ENCODE data around the gene METTL4.

Gene METTL4, protein sequence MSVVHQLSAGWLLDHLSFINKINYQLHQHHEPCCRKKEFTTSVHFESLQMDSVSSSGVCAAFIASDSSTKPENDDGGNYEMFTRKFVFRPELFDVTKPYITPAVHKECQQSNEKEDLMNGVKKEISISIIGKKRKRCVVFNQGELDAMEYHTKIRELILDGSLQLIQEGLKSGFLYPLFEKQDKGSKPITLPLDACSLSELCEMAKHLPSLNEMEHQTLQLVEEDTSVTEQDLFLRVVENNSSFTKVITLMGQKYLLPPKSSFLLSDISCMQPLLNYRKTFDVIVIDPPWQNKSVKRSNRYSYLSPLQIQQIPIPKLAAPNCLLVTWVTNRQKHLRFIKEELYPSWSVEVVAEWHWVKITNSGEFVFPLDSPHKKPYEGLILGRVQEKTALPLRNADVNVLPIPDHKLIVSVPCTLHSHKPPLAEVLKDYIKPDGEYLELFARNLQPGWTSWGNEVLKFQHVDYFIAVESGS

DNA sequence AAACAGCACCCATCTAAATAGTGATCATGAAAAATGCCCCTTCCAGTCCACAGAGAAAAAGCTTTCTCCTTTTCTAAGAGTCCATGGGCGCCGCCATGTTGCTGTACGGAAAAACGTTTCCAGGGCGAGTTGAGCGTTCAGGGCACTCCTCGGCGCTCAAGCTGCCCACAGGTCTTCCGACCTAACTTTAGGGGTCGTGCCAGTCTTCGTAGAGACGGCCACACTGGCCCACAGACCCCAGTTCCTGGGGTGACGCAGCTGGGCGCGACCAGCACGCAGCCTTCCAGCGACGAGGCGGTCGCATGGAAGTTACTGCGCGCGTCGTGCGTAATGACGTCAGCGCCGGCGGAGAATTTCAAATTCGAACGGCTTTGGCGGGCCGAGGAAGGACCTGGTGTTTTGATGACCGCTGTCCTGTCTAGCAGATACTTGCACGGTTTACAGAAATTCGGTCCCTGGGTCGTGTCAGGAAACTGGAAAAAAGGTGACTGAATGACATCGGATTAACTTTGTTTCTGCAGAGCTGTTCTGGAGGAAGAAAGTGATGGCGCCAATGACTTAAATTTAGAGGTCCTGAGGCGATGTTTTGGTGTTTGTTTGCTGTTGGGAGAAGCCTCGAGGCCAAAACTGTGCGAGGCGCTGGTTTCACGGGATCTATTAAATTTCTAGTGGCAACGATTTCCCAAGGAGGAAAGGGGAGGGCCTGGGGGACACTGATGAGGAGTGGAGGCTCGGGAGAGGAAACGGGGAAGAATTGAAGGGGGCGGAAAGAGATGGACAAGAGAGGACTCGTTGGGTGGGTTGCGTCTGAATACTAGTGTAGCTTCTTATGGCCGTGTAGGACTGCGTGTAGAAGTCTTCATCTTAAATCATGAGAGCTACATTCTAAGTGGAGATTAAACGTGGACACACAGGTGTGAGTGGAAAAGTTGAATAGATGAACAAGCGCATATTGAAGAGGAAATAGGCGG is at the start of gene METTL4, which contains the start of gene NDC80:
Gene METTL4, minus strand, starts transcription at position 306 of the 971 bp plus-strand sequence. CDS start 4,289 bp downstream, outside the sequence.
Gene NDC80, plus strand, starts transcription at position 358 of the 971 bp plus-strand sequence. CDS start 1,429 bp downstream, outside the sequence.
- peak; percentile 69 for DNase-seq (ENCODE audit: low read depth)

DNA sequence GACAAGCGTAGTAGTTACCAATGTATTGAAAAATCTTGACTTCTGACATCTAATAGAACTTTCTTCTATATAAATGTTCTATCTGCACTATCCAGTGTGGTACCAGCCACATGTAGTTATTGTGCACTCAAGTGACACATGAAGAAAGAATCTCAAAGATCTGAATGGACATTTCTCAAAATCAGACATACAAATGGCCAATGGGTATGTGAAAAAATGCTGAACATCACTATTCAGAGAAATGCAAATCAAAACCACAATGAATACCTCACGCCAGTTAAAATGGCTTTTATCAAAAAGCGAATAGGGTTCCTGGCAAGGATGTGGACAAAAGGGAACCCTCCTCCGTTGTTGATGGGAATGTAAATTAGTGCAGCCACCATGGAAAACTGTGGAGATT is 46.7 kb upstream of the METTL4 start:
- DNase-seq (ENCODE audit: low read depth), result no peak

DNA sequence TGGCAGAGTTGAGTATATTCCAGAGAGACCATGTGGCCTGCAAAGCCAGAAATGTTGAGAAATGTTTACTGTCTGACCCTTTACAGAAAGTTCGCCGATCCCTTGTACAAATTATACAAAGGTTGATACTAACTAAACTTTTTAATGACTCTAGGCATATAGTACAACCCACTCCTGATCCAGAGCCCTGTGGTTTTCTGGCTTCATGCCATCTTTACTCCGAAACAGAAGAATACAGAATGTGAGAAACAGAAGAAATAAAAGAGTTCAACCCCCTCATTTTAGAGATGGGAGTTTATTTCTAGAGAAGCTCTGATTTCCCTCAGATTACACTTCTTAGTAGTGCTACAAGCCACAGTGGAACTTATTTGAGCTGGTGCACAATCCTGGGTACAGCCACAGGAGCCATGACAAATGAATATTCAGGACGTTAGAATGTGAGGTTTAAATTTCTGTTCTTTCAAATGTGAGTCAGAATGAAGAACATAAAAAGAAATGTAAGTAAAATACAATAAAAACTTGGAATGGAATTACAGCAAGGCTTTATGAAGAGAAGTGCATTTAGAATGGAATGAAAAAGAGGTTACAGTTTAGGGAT is 46.2 kb upstream of the METTL4 start:
- DNase-seq (ENCODE audit: low read depth), result no peak

DNA sequence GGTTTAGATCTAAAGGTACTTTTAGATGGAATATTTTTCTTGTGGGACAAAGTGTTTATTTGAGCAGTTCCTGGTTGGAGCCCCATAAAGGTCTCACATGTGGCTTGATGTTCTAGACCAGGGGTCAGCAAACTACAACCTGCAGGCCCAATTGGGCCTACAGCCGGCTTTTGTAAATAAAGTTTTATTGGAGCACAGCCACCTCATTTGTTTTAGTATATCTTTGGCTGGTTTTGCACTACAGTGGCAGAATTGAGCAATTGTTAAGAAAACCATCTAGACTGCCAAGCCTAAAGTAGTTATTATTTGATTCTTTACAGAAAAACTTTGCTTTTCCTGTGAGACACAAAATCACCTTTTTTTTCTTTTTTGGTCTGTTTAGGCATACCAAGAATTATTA is 41.7 kb upstream of the METTL4 start:
- no peak for DNase-seq (ENCODE audit: low read depth)

DNA sequence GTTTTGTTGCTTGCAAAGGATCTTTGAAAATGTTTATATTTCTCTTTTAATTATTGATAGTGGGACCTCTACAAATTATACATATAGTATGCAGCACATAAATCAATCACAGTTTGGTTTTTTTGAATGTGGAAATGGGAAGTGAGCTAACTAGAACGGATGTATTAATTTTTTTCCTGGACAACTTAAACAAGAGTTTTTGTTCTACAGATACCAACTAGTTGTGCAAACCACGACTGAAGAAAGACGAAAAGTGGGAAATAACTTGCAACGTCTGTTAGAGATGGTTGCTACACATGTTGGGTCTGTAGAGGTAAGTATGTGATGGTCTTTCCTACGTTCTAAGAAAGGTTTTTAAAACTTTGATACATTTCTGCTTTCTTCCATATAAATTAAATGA is 39.2 kb upstream of the METTL4 start:
- no peak for DNase-seq (ENCODE audit: low read depth)

DNA sequence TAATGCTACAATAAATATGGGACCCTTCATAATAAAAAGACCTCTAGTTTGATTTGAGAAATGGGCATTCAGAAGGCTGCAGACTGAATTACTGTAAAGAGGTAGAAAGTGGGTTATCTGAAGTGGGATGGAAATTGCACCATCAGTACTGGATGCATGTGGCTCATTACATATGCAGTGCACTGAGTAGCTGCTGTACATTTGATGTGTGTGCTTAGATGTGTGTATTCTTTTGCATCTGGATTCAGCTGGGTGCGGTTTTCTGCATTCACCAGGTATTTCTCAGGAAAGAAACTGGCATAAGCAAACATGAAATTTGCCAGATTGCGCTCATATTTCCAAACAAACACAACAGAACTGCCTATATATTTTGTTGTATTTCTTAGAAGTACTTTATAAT is 38.3 kb upstream of the METTL4 start:
- DNase-seq (ENCODE audit: low read depth), result no peak

DNA sequence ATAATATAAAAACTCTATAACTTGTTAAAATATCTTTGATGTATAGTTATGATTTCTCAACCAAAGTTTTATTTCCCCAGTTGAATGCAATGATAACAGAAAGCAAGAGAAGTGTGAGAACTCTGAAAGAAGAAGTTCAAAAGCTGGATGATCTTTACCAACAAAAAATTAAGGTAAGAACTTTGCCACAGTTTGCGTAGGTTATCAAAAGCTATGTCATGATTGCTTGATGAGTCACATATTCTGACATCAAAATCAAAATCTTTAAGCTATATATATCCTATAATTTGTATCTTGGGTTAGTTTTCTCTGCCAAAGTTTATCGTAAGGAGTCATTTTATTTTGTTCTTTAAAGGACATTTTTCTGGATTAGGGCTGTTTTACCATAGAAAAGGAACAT is 35.0 kb upstream of the METTL4 start:
- no peak for DNase-seq (ENCODE audit: low read depth)

DNA sequence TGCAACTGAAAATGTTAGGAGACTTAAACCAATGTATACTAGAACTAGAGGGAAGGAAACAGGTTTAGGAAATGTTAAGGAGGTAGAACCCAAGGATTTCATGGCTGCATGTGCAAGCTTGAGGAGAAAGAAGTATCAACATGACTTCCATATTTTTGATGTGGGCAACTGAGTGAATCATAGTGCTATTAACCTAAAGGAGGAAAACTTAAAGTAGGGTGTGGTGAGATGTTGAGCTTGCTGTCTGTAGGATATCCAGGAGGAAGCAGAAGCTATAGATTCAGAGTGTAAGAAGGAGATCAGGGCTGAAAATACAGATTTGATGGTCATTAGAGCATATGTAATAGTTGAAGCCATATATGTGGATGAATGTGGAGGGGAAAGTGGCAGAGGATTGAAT is 31.5 kb upstream of the METTL4 start:
- no peak for DNase-seq (ENCODE audit: low read depth)

DNA sequence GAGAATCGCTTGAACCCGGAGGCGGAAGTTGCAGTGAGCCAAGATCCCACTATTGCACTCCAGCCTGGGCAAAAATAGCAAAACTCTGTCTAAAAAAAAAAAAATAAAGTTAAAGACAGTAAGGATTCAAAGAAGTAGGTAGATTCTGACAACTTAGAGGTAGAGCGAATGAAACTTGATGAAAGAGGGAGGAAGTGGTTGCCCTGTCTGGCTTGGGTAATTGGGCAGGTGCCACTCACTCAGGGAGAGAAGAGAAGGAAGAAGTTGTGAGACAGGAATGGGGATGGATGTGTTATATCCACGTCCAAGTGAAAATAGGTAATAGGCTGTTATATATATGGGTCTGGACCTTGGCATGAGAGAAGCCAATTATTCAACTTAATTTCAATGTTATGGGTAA is 26.3 kb upstream of the METTL4 start:
- DNase-seq (ENCODE audit: low read depth), result no peak

DNA sequence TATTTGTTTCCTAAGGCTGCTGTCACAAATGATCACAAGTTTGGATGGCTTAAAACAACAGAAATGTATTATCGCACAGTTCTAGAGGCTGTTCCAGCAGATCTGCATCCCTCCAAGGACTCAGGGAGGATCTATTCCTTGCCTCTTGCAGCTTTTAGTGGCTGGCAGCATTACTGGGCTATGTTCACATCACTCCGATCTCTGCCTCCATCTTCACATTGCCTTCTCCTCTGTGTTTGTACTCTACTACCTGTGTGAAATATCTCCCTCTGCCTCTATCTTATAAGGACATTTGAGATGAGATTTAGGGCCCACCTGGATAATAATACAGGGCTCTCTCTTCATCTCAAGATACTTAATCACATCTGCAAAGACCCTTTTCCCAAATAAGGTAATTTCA is 19.0 kb upstream of the METTL4 start:
- DNase-seq (ENCODE audit: low read depth), result no peak

DNA sequence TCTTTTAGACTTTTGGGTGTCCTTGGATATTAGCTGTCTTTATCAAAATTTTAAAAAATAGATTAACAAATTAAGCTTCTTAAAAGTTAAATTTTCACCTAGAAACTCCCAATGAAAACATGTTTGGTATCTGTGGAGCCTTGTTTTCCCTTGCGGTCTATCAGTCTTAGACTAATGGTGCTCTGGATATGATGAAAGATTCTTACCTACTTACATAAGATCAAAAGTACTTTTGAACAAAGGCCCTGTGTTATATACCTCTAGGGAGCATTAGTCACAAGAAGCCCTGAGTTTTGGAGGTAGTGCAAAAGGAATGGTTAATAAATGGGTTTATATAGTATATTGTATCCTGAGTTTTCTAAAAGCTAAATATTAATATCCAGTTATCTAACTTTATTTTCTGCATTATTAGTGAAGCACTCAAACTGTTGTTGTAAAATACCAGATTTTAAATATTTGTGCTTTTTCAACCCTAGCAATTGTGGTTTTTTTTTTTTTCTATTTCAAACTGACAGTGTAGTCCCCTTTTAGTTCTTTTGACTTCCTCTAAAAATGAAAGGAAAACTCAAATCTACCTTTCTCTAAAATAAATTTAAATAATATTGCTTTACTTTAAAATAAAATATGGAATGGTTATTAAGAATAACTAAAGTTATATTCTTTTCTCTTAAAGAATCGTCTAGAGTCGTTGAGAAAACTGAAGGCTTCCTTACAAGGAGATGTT is 18.2 kb upstream of the METTL4 start:
- no peak for DNase-seq (ENCODE audit: low read depth)

DNA sequence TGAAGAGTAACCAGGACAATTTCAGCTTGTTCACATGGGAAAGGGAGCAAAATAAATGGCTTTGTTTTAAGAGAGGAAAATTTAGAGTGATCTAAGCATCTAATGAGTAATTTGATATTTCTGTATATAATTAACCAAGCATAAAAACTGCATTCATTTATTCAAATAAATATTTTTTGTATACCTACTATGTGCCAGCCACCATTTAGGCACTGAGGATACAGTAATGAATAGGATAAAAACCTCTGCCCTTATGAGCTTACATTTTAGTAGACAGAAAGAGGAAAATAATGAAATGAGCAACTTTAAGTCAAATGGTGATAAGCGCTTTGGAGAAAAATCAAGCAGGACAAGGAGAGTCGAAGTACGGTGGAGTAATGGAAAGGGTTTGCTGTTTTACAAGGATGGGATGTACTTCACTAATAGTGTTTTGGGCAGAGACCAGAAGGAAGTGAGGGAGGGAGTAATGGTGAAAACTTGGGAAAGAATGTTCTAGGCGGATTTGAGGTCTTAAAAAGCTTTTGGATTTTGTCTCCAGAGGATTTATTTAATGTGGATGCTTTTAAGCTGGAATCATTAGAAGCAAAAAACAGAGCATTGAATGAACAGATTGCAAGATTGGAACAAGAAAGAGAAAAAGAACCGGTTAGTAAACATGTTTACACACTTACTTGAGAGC is 17.5 kb upstream of the METTL4 start:
- no peak for DNase-seq (ENCODE audit: low read depth)

DNA sequence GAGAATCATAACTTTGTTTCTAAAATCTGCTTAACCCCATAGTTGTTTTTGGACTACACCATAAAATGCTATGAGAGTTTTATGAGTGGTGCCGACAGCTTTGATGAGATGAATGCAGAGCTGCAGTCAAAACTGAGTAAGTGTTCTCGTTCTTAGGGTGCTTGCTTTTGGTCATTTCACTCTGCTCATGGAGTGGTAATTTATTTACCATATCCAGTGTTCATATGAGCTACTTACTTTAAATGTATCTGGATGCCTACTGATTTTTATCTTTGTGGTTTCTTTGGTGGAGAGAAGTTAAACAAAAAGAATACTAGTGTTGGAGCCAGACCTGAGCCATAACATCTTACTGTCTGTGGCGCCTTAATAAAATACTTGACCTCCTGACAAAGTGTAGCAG is 16.5 kb upstream of the METTL4 start:
- no peak for DNase-seq (ENCODE audit: low read depth)

DNA sequence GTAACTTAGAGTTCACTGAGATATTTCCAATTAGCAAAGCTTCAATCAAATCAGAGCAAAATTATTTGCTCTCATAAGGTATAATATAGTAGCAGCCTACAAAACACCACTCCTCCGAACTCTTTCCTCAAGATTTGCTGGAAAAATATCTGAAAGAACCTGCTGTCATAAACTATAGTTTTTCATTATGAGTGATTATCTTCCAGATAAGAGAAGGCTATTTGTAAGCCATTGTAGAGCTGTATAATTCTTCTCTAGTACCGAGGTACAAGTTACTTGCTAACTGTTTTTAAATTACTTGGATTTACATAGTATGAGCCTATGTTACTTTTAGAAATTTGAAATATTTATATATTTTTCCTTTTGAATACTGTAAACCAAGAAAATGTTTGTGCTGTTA is 2.1 kb upstream of the METTL4 start:
- DNase-seq (ENCODE audit: low read depth), result no peak

DNA sequence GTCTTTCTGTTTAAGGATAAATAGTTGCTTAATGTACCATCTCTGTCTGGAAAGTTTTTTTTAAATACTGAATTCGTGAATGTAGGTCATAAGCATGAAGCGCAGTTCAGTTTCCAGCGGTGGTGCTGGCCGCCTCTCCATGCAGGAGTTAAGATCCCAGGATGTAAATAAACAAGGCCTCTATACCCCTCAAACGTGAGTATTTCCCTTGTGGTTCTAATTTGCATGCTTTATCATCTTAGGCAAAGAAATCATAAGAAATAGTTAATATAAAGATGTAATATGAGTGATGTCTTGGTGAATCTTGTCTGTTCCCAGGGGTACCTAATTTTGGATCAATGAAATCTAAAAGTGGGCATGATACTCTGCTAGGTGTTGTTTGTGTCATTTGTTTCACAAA is 1.6 kb upstream of the METTL4 start:
- DNase-seq (ENCODE audit: low read depth), result no peak

DNA sequence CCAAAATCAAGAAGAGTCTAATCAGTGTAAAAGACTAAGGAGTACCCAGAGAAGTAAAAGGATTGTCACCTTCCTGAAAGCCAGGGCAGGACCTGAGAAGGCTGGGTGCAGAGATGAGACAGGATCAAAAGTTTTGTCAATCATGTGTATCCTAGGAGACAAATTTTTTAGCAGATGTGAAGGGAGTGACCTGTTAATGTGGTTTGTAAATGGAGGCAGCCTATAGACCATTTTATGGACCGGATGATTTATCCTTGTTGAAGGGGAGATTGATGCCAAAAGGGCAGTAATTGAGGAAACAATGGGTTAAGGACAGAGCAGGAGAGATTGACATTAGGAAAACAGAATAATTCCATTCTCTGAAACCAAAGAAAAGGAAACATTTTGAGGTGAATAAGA is 865 bp upstream of the METTL4 start:
- no peak for DNase-seq (ENCODE audit: low read depth)

DNA sequence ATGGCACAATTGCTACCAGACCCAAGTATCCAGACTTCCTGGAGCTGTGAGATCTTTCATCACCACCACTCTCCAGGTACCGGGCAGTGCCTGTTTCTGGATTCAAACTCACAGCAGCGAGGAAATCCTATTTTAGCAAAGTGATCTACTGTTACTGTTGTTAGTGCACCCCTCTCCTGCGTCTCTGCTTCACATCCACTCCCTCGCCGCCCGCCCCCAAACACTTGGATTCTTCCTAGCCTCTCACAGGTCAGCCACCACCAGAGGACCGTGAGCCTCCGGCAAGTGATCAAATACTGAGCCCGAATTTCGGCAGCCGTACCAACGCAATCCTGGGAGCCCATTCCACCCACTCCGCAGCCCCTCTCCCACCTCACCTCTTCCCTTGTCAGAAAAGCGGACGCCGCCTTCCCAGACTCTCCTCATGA is 519 bp downstream of the METTL4 start:
- peak; percentile 24 for DNase-seq (ENCODE audit: low read depth)

DNA sequence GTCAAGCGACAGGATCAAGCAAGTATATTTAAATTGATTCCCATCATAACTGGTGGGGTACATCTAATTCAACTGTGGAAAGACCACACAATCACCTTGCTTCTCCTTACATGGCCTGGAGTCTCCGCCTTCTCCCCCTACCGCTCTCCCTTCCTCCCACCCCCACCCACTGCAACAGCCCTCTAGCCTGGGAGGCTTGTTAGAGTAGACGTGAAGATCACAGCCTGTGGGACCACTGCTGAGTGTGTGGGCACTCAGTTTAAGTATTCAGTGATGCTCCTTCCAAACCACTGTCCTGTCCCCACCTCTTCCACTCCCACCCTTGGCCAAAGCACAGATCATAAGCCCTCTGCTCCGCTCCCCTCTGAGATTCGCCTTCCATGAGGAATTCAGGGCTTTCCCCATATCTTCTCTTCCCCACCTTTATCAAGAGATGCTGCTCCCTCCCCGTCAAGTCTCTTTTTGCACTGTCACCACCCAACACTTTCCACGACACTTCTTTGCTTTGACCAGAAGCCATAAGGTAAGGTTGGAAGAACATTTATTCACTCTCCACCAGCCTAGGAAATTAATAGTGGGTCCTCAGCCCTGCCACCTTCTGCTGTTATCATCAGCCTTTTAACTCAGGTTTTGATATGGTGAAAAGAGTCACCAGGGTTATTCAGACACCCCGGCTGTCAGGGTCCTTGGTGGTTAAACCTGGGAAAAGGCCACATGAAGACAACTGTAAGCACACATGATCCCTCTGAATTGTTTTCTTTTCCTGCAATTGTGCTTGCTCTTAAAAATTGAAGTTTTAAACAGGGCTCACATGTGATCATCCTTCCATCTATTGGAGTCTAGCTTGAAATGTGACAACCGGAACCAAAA is 1.7 kb downstream of the METTL4 start:
- no peak for DNase-seq (ENCODE audit: low read depth)

DNA sequence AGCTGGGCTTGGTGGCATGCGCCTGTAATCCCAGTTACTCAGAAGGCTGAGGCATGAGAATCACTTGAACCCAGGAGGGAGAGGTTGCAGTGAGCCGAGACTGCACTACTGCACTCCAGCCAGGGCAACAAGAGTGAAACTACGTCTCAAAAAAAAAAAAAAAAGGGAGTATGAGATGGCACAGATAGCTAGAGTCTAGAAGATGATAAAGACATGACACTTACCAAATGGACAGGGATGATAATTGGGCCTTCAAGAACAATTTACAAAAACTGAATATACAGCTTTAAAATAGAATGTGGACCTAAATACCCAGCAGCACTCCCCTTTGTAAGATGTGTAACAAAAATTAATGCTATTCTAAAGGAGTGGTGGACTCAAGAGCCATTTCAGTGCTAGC is 2.7 kb downstream of the METTL4 start:
- DNase-seq (ENCODE audit: low read depth), result no peak

DNA sequence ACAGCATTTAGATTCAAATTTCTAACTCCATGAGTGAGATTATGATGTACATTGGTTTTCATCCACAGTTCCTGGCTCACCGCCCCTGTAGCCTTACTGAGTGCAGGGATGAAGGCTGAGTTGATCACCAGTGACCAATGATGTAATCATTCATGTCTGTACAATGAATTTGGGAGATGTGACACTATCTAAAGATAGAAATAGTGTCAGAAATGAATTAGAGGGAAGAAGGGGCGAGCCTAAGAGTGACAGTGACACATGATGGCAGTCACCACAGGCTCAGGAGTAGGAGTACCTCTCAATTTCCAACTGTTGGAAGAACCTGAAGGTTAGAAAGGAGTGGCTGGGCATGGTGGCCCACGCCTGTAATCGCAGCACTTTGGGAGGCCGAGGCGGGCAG is 3.2 kb downstream of the METTL4 start:
- DNase-seq (ENCODE audit: low read depth), result no peak
